Upper lobe of left lung (tissue), 6 donors: ENCODE results near the gene HCFC1R1. TPM values are rescaled to one million over a fixed set of nuclear protein-coding genes. Genes with fewer than 3 reads are reported as not detected.

Experiments
- ATAC-seq, 2 donors: fragments of 200-7000 bp; cut with Tn5 transposase; one replicate each; pipeline ENCODE4 v1.9.1; 2022; ENCODE audit warnings: mild to moderate bottlenecking in 2 of 2, moderate library complexity in 2 of 2; ENCODE audit not compliant: low FRiP score in 2 of 2
- DNase-seq, 2 donors: peaks; one replicate each; pipeline ENCODE4 v3.0.0-alpha.2; 2019 to 2020
- H3K27ac ChIP-seq, 4 donors: fragments of 200-600 bp; sonication (generic); one replicate each; pipeline ENCODE4 v1.5.1; 2016 to 2019
- H3K27me3 ChIP-seq, 4 donors: fragments of 200-600 bp; sonication (generic); one replicate each; pipeline ENCODE4 v1.5.1; 2017 to 2019
- H3K36me3 ChIP-seq, 4 donors: fragments of 200-600 bp; sonication (generic); one replicate each; pipeline ENCODE4 v1.5.1; 2016 to 2019
- H3K4me1 ChIP-seq, 4 donors: fragments of 200-600 bp; sonication (generic); one replicate each; pipeline ENCODE4 v1.5.1; 2018 to 2019
- H3K4me3 ChIP-seq, 4 donors: fragments of 200-600 bp; sonication (generic); one replicate each; pipeline ENCODE4 v1.5.1; 2017 to 2019; ENCODE audit warnings: mild to moderate bottlenecking in 2 of 4, moderate library complexity in 1 of 4
- H3K9me3 ChIP-seq, 4 donors: fragments of 200-600 bp; sonication (generic); one replicate each; pipeline ENCODE4 v1.5.1; 2018 to 2019
- EP300 ChIP-seq, 4 donors: sonication (generic); formaldehyde crosslinking; IDR thresholded peaks; one replicate each; pipeline ENCODE4 v1.5.1; 2017; ENCODE audit warnings: antibody characterized with exemption in 4 of 4, control low read depth in 2 of 4
- POLR2A ChIP-seq, 4 donors: fragments of 450-650 bp; IDR thresholded peaks; one replicate each; pipeline ENCODE4 v1.5.1; 2016 to 2017; ENCODE audit warnings: antibody characterized with exemption in 4 of 4, mild to moderate bottlenecking in 2 of 4
- POLR2AphosphoS5 ChIP-seq, 2 donors: sonication (generic); formaldehyde crosslinking; IDR thresholded peaks; one replicate each; pipeline ENCODE4 v1.5.1; 2017; ENCODE audit warnings: antibody characterized with exemption in 2 of 2
- WGBS, 2 donors: methylation state at CpG; one replicate each; pipeline ENCODE4 v1.1.5; 2017 to 2018; 5-methylcytosine and 5-hydroxymethylcytosine counted together
- total RNA-seq, 6 donors: library from RNA; depleted of rRNA in 4 of 6; stranded (reverse); fragments of >200 nt in 4 of 6; gene quantifications; one replicate each; pipeline versions ENCODE4 v1.1.0 to v1.2.1, GENCODE V29; 2016 to 2021
- TF ChIP-seq, protein P1 (sequence below), 6 experiments: fragments of 450-650 bp in 4 of 6; fragments of 200-600 bp in 2 of 6; sonication (generic) in 2 of 6; IDR thresholded peaks; one replicate each; pipeline ENCODE4 v1.5.1; 2016 to 2019; ENCODE audit warnings: antibody characterized with exemption in 6 of 6
- donor health status: DM: no; HTN: no; CAD: no; lungs with moderate emphysema.
- donor health status: DM: no; HTN: yes; CAD: no; lungs with severe emphysema.

The HCFC1R1 gene
- total RNA-seq, 6 donors from 2014 or later: 28.3 to 85.1 (median 42.2) TPM

DNA sequence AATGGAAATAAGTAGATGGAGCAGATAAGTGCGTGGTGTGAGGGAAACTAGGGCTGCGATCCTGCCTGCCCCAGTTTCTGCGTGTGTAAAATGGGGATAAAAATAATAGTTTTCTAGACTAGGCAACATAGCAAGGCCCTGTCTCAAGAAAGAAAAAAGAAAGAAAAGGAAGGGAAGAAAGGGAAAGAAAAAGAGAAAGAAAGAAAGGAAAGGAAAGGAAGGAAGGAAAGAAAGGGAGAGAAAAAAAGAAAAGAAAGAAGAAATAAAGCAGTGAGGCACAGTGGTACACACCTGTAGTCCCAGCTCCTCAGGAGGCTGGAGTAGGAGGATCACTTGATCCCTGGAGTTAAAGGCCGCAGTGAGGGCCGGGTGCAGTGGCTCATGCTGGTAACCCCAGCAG, 41.3 kb downstream of the HCFC1R1 start:
- H3K36me3 ChIP-seq: no peaks in the 10 kb centered on the region
- H3K9me3 ChIP-seq: no peaks in the 10 kb centered on the region
- peaks cover 17 to 39% (median 27%) of the 10 kb centered on the region in 4 donors for H3K4me1 ChIP-seq
- TF ChIP-seq POLR2AphosphoS5 (IDR thresholded peaks at IDR 0.05): no peak
- TF ChIP-seq, protein P1, sequence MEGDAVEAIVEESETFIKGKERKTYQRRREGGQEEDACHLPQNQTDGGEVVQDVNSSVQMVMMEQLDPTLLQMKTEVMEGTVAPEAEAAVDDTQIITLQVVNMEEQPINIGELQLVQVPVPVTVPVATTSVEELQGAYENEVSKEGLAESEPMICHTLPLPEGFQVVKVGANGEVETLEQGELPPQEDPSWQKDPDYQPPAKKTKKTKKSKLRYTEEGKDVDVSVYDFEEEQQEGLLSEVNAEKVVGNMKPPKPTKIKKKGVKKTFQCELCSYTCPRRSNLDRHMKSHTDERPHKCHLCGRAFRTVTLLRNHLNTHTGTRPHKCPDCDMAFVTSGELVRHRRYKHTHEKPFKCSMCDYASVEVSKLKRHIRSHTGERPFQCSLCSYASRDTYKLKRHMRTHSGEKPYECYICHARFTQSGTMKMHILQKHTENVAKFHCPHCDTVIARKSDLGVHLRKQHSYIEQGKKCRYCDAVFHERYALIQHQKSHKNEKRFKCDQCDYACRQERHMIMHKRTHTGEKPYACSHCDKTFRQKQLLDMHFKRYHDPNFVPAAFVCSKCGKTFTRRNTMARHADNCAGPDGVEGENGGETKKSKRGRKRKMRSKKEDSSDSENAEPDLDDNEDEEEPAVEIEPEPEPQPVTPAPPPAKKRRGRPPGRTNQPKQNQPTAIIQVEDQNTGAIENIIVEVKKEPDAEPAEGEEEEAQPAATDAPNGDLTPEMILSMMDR (IDR thresholded peaks at IDR 0.05): no peak
- no peak for TF ChIP-seq EP300 (IDR thresholded peaks at IDR 0.05)
- TF ChIP-seq POLR2A (IDR thresholded peaks at IDR 0.05): no peak
- DNase-seq: no peak
- no peak overlapping the region for H3K27ac ChIP-seq
- H3K27me3 ChIP-seq: no peaks in the 10 kb centered on the region
- no peak overlapping the region for H3K4me3 ChIP-seq
- no peak for ATAC-seq
- WGBS, 2 donors: 84 to 89% methylated on average over 5 of the region's 5 CpGs

DNA sequence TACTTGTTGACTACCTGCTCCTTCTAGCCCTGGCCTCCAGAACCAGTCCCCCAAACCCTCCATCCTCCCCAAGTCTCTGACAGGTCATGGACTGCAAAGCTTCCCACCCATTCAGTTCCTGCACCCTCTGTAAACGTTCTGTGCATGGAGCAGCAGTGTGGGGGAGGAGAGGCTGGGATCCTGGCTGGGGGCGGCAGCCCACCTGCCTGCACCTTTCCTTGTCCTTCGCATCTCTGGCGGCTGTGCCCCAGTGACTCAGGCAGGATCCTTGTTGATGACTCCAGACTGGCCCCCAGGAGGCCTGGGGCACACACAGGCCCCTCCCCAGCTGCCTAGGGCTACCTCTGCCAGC, 41.9 kb downstream of the HCFC1R1 start:
- H3K4me1 ChIP-seq: peaks cover 17 to 39% (median 27%) of the 10 kb centered on the region in 4 donors
- DNase-seq (peak in 1 of 2 donors; percentile 45), ATAC-seq (no peak)
- no peaks in the 10 kb centered on the region for H3K27me3 ChIP-seq
- no peaks in the 10 kb centered on the region for H3K36me3 ChIP-seq
- H3K9me3 ChIP-seq: no peaks in the 10 kb centered on the region
- TF ChIP-seq POLR2A (IDR thresholded peaks at IDR 0.05): no peak
- TF ChIP-seq, protein P1 (IDR thresholded peaks at IDR 0.05): no peak
- TF ChIP-seq POLR2AphosphoS5 (IDR thresholded peaks at IDR 0.05): no peak
- no peak for TF ChIP-seq EP300 (IDR thresholded peaks at IDR 0.05)
- 79% methylated on average over 4 of the region's 4 CpGs for WGBS, 2 donors
- no peak overlapping the region for H3K4me3 ChIP-seq
- H3K27ac ChIP-seq: no peak overlapping the region

GRCh38 chr16:2981177-2981898, 42.4 kb downstream of the HCFC1R1 start:
- Histone ChIP-seq H3K36me3 (no peaks in the 10 kb centered on the region), H3K9me3 (no peaks in the 10 kb centered on the region), H3K4me1 (peaks cover 17 to 39% (median 27%) of the 10 kb centered on the region in 4 donors), H3K27ac (peak overlapping the region in 1 of 4 donors; percentile 96), H3K27me3 (no peaks in the 10 kb centered on the region), H3K4me3 (peak overlapping the region in 3 of 4 donors; percentile 59 to 82 (median 77))
- WGBS, 2 donors: 66 to 68% methylated on average over 33 of the region's 33 CpGs
- no peak for TF ChIP-seq EP300 (IDR thresholded peaks at IDR 0.05)
- TF ChIP-seq POLR2AphosphoS5 (IDR thresholded peaks at IDR 0.05): no peak
- TF ChIP-seq POLR2A (IDR thresholded peaks at IDR 0.05): no peak
- TF ChIP-seq, protein P1 (IDR thresholded peaks at IDR 0.05): no peak
- peak in 1 of 2 donors; percentile 30 for DNase-seq
- no peak for ATAC-seq

- TF ChIP-seq POLR2AphosphoS5 (IDR thresholded peaks at IDR 0.05) (peak; percentile 95 to 98), EP300 (IDR thresholded peaks at IDR 0.05) (peak in 1 of 4 donors; percentile 48), POLR2A (IDR thresholded peaks at IDR 0.05) (peak; percentile 56 to 99 (median 88))
- TF ChIP-seq, protein P1 (IDR thresholded peaks at IDR 0.05): peak in 1 of 6 experiments; percentile 34
- H3K36me3 ChIP-seq: no peaks in the 10 kb centered on the region
- peaks cover 17 to 39% (median 24%) of the 10 kb centered on the region in 4 donors for H3K4me1 ChIP-seq
- ATAC-seq: peak; percentile 92 to 97
- H3K27ac ChIP-seq: peak within 1 kb of the TSS; percentile 79 to 96 (median 86)
- peak; percentile 90 to 99 for DNase-seq
- H3K27me3 ChIP-seq: no peaks in the 10 kb centered on the region
- peak within 1 kb of the TSS; percentile 57 to 82 (median 68) for H3K4me3 ChIP-seq
- 14 to 78% methylated on average over 7 to 38 of the region's 91 CpGs for WGBS, 2 donors
- H3K9me3 ChIP-seq: no peaks in the 10 kb centered on the region
Observed at GRCh38 chr16:2980227-2981176, 43.2 kb downstream of the HCFC1R1 start, which contains the start of gene PKMYT1. Gene PKMYT1, minus strand, starts transcription at chr16:2980446. Its CDS starts 789 bp downstream, at chr16:2979657.
